Loucy (cell line): Measurements from ENCODE around the gene FCSK.

Experiments used
- H2AFZ ChIP-seq: fragments of 200-600 bp; sonication (generic); 2 replicates; pipeline ENCODE4 v1.6.0; 2016; ENCODE audit warnings: antibody characterized with exemption, mild to moderate bottlenecking, low read length, moderate library complexity
- H3F3A ChIP-seq: fragments of 200-600 bp; 2 replicates; pipeline ENCODE4 v1.6.0; 2016; ENCODE audit warnings: antibody characterized with exemption, low read depth, mild to moderate bottlenecking
- H3K27me3 ChIP-seq: fragments of 200-600 bp; sonication (generic); 2 replicates; pipeline ENCODE4 v1.6.1; 2014; ENCODE audit warnings: low read length, mild to moderate bottlenecking; ENCODE audit not compliant: insufficient read depth, poor library complexity, severe bottlenecking
- H3K36me3 ChIP-seq: fragments of 200-600 bp; sonication (generic); 2 replicates; pipeline ENCODE4 v1.6.1; 2016; ENCODE audit warnings: low read length; ENCODE audit not compliant: insufficient read depth
- H3K4me1 ChIP-seq: fragments of 200-600 bp; sonication (generic); 2 replicates; pipeline ENCODE4 v1.5.1; 2014; ENCODE audit warnings: low read length, mild to moderate bottlenecking; ENCODE audit not compliant: insufficient read depth, poor library complexity, severe bottlenecking
- H3K4me2 ChIP-seq: fragments of 200-600 bp; sonication (generic); 2 replicates; pipeline ENCODE4 v1.6.0; 2014; ENCODE audit warnings: antibody characterized with exemption, low read length, low read depth, mild to moderate bottlenecking; ENCODE audit not compliant: poor library complexity, severe bottlenecking
- H3K4me3 ChIP-seq: fragments of 200-600 bp; sonication (generic); 2 replicates; pipeline ENCODE4 v1.5.1; 2014; ENCODE audit warnings: low read length, mild to moderate bottlenecking, mixed read lengths; ENCODE audit not compliant: poor library complexity, severe bottlenecking
- H3K79me2 ChIP-seq: fragments of 200-600 bp; sonication (generic); 2 replicates; pipeline ENCODE4 v1.6.1; 2014; ENCODE audit warnings: low read length; ENCODE audit not compliant: insufficient read depth
- H3K9ac ChIP-seq: fragments of 200-600 bp; sonication (generic); 2 replicates; pipeline ENCODE4 v1.6.0; 2014; ENCODE audit warnings: mild to moderate bottlenecking, low read depth, low read length, moderate library complexity; ENCODE audit not compliant: poor library complexity, severe bottlenecking
- H3K9me2 ChIP-seq: fragments of 200-600 bp; sonication (generic); replicated peaks from 2 replicates; pipeline ENCODE4 v1.6.1; 2016; ENCODE audit warnings: low read depth, low read length, mixed read lengths
- H3K9me3 ChIP-seq: fragments of 200-600 bp; sonication (generic); 2 replicates; pipeline ENCODE4 v1.6.1; 2014; ENCODE audit warnings: mild to moderate bottlenecking, antibody characterized with exemption, low read length, low read depth; ENCODE audit not compliant: insufficient read depth
- H4K20me1 ChIP-seq: fragments of 200-600 bp; sonication (generic); 2 replicates; pipeline ENCODE4 v1.6.0; 2014; ENCODE audit warnings: antibody characterized with exemption, low read length, mild to moderate bottlenecking; ENCODE audit not compliant: insufficient read depth, poor library complexity, severe bottlenecking
- EZH2phosphoT487 ChIP-seq: fragments of 200-600 bp; IDR thresholded peaks from 2 replicates; pipeline ENCODE4 v1.6.1; 2018; ENCODE audit warnings: antibody characterized with exemption, mild to moderate bottlenecking, moderate library complexity, borderline replicate concordance
- TF ChIP-seq, protein P1 (sequence below): fragments of 200-600 bp; sonication (generic); conservative IDR thresholded peaks from 2 replicates; pipeline ENCODE4 v1.5.1; 2014; ENCODE audit warnings: mild to moderate bottlenecking, antibody characterized with exemption, low read length

FCSK gene

DNA sequence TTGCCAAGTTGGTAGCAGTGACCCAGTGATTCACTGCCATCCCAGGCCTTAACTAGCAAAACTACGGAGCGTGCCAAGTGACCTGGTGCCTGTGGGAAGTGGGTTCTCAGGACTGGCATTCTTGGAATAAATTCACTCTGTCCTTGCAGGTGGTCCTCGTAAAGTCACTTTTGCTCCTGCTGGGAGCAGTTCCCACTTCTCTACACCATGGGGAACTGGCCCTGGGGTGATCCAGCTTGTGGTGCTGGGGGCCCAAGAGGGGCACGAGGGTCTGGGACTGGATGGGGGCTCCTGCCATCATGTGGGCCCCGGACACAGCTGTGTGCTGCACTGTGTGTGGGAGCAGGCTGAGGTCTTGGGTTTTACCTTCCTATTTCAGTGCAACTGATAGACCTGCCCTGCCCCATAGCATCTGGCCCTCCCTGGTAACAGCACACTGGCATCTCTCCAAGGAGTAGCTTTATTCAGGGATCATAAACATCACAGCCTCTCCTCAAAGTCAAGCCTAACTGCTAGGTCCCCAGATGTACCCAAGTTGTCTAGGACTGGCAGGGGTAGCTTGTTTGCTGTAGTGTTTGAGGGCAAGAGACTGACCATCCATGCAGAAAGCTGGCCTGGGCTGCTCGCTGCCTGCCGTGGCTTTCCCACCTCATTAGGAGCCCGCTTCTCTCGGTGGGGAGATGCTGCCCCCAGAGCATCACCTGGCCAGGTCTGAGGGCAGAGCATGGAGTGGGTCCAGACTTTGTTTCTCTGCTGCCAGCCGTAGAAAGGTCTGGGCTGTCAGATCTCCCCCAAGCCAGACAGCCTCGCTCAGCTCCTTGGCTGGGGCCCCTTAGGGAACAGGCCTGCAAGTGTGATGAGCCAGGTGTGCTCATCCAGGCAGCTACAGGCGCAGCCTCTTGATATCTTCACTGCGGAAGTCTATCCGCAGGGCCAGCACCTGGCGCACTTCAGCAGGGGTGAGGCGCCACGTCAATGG lies 26.0 kb downstream of the FCSK start:
- H3K9me2 ChIP-seq, result no peaks in the 10 kb centered on the region
- TF ChIP-seq, protein P1, sequence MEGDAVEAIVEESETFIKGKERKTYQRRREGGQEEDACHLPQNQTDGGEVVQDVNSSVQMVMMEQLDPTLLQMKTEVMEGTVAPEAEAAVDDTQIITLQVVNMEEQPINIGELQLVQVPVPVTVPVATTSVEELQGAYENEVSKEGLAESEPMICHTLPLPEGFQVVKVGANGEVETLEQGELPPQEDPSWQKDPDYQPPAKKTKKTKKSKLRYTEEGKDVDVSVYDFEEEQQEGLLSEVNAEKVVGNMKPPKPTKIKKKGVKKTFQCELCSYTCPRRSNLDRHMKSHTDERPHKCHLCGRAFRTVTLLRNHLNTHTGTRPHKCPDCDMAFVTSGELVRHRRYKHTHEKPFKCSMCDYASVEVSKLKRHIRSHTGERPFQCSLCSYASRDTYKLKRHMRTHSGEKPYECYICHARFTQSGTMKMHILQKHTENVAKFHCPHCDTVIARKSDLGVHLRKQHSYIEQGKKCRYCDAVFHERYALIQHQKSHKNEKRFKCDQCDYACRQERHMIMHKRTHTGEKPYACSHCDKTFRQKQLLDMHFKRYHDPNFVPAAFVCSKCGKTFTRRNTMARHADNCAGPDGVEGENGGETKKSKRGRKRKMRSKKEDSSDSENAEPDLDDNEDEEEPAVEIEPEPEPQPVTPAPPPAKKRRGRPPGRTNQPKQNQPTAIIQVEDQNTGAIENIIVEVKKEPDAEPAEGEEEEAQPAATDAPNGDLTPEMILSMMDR, result no peak
- no peak for TF ChIP-seq EZH2phosphoT487
- no peaks in the 10 kb centered on the region for H3F3A ChIP-seq
- no peak overlapping the region for H3K4me2 ChIP-seq
- no peaks in the 10 kb centered on the region for H3K27me3 ChIP-seq
- H3K79me2 ChIP-seq, result no peaks in the 10 kb centered on the region
- H2AFZ ChIP-seq, result no peak overlapping the region
- no peak overlapping the region for H3K9ac ChIP-seq
- no peaks in the 10 kb centered on the region; the same call in 1 of the 2 replicates for H3K36me3 ChIP-seq
- H3K4me3 ChIP-seq, result no peak overlapping the region
- H4K20me1 ChIP-seq, result no peaks in the 10 kb centered on the region
- H3K9me3 ChIP-seq, result no peaks in the 10 kb centered on the region
- no peaks in the 10 kb centered on the region for H3K4me1 ChIP-seq

DNA sequence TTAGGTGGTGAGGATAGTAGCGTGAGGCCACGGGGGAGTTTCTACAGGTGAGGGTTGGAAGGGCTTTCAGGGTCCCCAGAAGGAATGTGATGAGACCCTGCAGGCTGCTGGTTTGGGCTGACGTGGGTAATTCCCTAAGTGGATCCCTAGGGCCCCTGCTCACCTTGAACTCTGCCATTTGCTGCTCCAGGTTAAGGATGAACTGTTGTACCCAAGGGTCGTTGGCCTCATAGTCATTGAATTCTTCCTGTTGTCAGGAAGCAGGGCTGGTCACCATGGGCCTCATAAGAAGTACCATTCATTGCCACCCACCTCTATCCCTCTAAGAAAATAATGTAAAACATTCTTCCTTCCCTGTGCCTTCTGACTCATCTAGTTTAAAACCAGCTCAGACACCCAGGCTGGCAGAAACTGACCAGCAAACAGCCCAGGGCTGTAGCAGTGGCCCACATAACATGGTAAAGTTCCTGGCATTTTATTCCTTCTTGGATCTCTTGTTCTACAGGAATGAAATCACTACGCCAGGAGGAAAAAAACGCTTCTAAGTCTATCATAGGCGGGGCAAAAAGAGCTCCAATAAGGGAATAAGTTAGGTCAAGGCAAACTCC lies 27.6 kb downstream of the FCSK start:
- H3K9me3 ChIP-seq, result no peaks in the 10 kb centered on the region
- TF ChIP-seq EZH2phosphoT487, result no peak
- TF ChIP-seq, protein P1, result no peak
- no peak overlapping the region for H2AFZ ChIP-seq
- H3K9me2 ChIP-seq, result no peaks in the 10 kb centered on the region
- no peaks in the 10 kb centered on the region for H3F3A ChIP-seq
- H3K4me3 ChIP-seq, result no peak overlapping the region
- no peak overlapping the region for H3K9ac ChIP-seq
- H3K4me1 ChIP-seq, result no peaks in the 10 kb centered on the region
- no peaks in the 10 kb centered on the region for H3K79me2 ChIP-seq
- H3K27me3 ChIP-seq, result no peaks in the 10 kb centered on the region
- H4K20me1 ChIP-seq, result no peaks in the 10 kb centered on the region
- H3K4me2 ChIP-seq, result no peak overlapping the region
- no peaks in the 10 kb centered on the region; the same call in 1 of the 2 replicates for H3K36me3 ChIP-seq

DNA sequence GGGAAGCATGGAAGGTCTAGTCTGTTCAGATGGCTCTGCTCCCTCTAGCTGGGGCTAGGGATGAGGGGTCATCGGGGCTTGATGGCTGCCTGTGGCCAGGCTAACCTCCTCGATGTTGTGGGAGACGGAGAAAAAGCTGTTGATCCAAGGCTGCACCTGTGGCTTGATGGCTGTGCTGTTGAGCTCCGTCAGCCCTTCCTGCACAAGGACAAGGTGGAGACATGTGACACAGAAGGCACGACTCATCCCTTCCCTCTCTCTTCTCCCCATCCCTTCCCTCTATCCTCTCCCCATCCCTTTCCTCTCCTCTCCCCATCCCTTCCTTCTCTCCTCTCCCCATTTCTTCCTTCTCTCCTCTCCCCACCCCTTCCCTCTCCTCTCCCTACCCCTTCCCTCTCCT lies 28.2 kb downstream of the FCSK start:
- Histone ChIP-seq H3K4me3 (no peak overlapping the region), H3K9ac (no peak overlapping the region), H3K9me3 (no peaks in the 10 kb centered on the region), H3F3A (no peaks in the 10 kb centered on the region), H3K36me3 (no peaks in the 10 kb centered on the region; the same call in 1 of the 2 replicates), H4K20me1 (no peaks in the 10 kb centered on the region), H3K4me1 (no peaks in the 10 kb centered on the region), H2AFZ (no peak overlapping the region), H3K27me3 (no peaks in the 10 kb centered on the region), H3K79me2 (no peaks in the 10 kb centered on the region), H3K4me2 (no peak overlapping the region), H3K9me2 (no peaks in the 10 kb centered on the region)
- TF ChIP-seq, protein P1, result no peak
- no peak for TF ChIP-seq EZH2phosphoT487
